Ishikawa (cell line): Measurements from ENCODE around the gene ADM.

Source experiments
- CEBPB ChIP-seq: IDR thresholded peaks from 2 replicates; pipeline ENCODE4 v1.6.1; 2012
- EP300 ChIP-seq: IDR thresholded peaks from 2 replicates; pipeline ENCODE4 v1.6.1; 2012; ENCODE audit warnings: borderline replicate concordance
- FOXM1 ChIP-seq: IDR thresholded peaks from 2 replicates; pipeline ENCODE4 v1.6.1; 2012; ENCODE audit warnings: low read depth, borderline replicate concordance
- RAD21 ChIP-seq: IDR thresholded peaks from 2 replicates; pipeline ENCODE4 v1.6.1; 2012; ENCODE audit warnings: low read depth
- TEAD4 ChIP-seq: IDR thresholded peaks from 2 replicates; pipeline ENCODE4 v1.6.1; 2012
- YY1 ChIP-seq: IDR thresholded peaks from 2 replicates; pipeline ENCODE4 v1.6.1; 2012; ENCODE audit warnings: low read depth
- TF ChIP-seq, protein P1 (sequence below): IDR thresholded peaks from 2 replicates; pipeline ENCODE4 v1.6.1; 2012; ENCODE audit warnings: low read depth, mild to moderate bottlenecking
- TF ChIP-seq, protein P2 (sequence below): IDR thresholded peaks from 2 replicates; pipeline ENCODE4 v1.6.1; 2012

DNA sequence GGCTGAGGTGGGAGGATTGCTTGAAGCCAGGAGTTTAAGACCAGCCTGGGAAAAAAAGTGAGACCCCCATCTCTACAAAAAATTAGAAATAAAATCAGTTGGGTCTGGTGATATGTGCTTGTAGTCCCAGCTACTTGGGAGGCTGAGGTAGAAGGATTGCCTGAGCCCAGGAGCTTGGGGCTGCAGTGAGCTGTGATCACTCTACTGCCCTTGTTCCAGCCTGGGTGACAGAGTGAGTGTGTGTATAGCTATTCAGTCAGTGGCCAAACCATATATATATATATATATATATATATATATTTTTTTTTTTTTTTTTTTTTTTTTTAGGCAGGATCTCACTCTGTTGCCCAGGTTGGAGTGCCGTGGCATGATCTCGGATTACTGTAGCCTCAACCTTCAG lies 24.5 kb downstream of the ADM start:
- no peak for TF ChIP-seq TEAD4
- TF ChIP-seq, protein P1, sequence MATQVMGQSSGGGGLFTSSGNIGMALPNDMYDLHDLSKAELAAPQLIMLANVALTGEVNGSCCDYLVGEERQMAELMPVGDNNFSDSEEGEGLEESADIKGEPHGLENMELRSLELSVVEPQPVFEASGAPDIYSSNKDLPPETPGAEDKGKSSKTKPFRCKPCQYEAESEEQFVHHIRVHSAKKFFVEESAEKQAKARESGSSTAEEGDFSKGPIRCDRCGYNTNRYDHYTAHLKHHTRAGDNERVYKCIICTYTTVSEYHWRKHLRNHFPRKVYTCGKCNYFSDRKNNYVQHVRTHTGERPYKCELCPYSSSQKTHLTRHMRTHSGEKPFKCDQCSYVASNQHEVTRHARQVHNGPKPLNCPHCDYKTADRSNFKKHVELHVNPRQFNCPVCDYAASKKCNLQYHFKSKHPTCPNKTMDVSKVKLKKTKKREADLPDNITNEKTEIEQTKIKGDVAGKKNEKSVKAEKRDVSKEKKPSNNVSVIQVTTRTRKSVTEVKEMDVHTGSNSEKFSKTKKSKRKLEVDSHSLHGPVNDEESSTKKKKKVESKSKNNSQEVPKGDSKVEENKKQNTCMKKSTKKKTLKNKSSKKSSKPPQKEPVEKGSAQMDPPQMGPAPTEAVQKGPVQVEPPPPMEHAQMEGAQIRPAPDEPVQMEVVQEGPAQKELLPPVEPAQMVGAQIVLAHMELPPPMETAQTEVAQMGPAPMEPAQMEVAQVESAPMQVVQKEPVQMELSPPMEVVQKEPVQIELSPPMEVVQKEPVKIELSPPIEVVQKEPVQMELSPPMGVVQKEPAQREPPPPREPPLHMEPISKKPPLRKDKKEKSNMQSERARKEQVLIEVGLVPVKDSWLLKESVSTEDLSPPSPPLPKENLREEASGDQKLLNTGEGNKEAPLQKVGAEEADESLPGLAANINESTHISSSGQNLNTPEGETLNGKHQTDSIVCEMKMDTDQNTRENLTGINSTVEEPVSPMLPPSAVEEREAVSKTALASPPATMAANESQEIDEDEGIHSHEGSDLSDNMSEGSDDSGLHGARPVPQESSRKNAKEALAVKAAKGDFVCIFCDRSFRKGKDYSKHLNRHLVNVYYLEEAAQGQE, result no peak
- TF ChIP-seq, protein P2, sequence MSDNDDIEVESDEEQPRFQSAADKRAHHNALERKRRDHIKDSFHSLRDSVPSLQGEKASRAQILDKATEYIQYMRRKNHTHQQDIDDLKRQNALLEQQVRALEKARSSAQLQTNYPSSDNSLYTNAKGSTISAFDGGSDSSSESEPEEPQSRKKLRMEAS, result no peak
- TF ChIP-seq CEBPB, result no peak
- TF ChIP-seq RAD21, result no peak
- no peak for TF ChIP-seq EP300
- no peak for TF ChIP-seq YY1
- no peak for TF ChIP-seq FOXM1
